GM12873 (cell line): Measurements from ENCODE around the gene CDH4.

ENCODE experiments used
- CTCF ChIP-seq: IDR thresholded peaks from 2 replicates; pipeline ENCODE4 v1.5.1; 2012; ENCODE audit warnings: low read depth, mild to moderate bottlenecking, moderate library complexity, low read length, control low read depth; ENCODE audit not compliant: insufficient read depth; ENCODE audit errors: missing control alignments

The CDH4 gene

GRCh38 chr20:61937146-61937962, 685.3 kb downstream of the CDH4 start:
- no peak for TF ChIP-seq CTCF

- no peak for TF ChIP-seq CTCF
These were observed 686.1 kb downstream of the CDH4 start for GRCh38 chr20:61937963-61938838.

GRCh38 chr20:61938839-61939690, 687.0 kb downstream of the CDH4 start:
- TF ChIP-seq CTCF = no peak

GRCh38 chr20:61939691-61940360, 687.8 kb downstream of the CDH4 start:
- TF ChIP-seq CTCF = no peak

GRCh38 chr20:61940491-61940890, 688.4 kb downstream of the CDH4 start:
- TF ChIP-seq CTCF = no peak

GRCh38 chr20:61940976-61941720, 689.1 kb downstream of the CDH4 start:
- no peak for TF ChIP-seq CTCF
